Measurements from ENCODE around the gene KIF20B. TPM values are rescaled to one million over a fixed set of nuclear protein-coding genes. Genes with fewer than 3 reads are reported as not detected.

The KIF20B gene
- total RNA-seq, 1 experiment from 2014 or later: 48.1 TPM

DNA sequence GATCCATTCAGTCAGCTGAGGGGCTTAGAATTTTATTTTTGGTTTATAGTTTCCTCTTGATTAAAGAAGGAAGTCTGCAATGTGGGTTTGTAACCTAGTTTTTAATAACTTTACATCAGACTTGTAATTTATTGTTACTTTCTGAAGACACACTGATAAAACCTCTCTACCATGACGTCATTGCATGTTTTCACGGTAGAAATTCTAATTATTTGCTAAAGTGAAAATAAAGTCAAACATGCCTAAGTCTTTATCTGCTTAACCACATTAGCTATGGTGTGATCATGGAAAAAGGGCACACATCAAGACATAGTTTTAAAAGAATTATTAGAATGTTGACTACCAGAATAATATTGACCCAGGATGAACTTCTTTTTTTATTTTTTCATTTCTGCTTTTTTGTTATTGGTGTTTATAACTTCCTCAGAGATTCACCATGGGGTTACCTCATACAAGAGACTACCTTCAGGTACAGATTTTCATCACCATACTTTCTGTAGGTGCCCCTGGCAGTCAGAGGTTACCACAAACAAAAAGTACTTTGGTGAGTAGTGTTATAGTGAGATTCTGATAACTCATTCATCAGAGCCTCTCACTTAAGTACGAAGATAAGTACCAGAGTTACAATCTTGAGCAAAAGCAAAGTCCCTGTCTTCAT, 49.3 kb upstream of the KIF20B start:
- no peak for DNase-seq (ENCODE audit: low read depth, low spot score)
- Histone ChIP-seq H3K4me3 (ENCODE audit: low read depth in 2 of 2, low read length in 2 of 2) (no peak overlapping the region), H3K4me1 (ENCODE audit: control insufficient read depth, insufficient read depth, low read length) (no peaks in the 10 kb centered on the region), H3K36me3 (ENCODE audit: control insufficient read depth, insufficient read depth, low read length) (no peaks in the 10 kb centered on the region), H3K27me3 (ENCODE audit: control insufficient read depth, insufficient read depth, low read length) (no peaks in the 10 kb centered on the region), H3K9me3 (ENCODE audit: control insufficient read depth, insufficient read depth, low read depth, low read length) (no peaks in the 10 kb centered on the region), H3K27ac (ENCODE audit: low read length) (no peak overlapping the region)
- intact Hi-C loops (cut with micrococcal nuclease; ENCODE audit: unreplicated experiment) (no loop called here), in situ Hi-C loops (cut with HindIII; ENCODE audit: low pct_unique_long_range_greater_than_20kb, low sequenced_read_pairs) (no loop called here)
- BruUV-seq (replicated peaks): no TSS peak
- ChIA-PET CTCF (no interaction called here), POLR2A (no interaction called here)
- TF ChIP-seq POLR2AphosphoS5 (IDR thresholded peaks at IDR 0.05; ENCODE audit: low read depth, low read length) (no peak), TCF7L2 (IDR thresholded peaks at IDR 0.05; ENCODE audit: low read depth, low read length) (no peak), SIN3A (IDR thresholded peaks at IDR 0.05; ENCODE audit: borderline replicate concordance, insufficient read depth, low read depth, low read length) (no peak)
- TF ChIP-seq, protein P1, sequence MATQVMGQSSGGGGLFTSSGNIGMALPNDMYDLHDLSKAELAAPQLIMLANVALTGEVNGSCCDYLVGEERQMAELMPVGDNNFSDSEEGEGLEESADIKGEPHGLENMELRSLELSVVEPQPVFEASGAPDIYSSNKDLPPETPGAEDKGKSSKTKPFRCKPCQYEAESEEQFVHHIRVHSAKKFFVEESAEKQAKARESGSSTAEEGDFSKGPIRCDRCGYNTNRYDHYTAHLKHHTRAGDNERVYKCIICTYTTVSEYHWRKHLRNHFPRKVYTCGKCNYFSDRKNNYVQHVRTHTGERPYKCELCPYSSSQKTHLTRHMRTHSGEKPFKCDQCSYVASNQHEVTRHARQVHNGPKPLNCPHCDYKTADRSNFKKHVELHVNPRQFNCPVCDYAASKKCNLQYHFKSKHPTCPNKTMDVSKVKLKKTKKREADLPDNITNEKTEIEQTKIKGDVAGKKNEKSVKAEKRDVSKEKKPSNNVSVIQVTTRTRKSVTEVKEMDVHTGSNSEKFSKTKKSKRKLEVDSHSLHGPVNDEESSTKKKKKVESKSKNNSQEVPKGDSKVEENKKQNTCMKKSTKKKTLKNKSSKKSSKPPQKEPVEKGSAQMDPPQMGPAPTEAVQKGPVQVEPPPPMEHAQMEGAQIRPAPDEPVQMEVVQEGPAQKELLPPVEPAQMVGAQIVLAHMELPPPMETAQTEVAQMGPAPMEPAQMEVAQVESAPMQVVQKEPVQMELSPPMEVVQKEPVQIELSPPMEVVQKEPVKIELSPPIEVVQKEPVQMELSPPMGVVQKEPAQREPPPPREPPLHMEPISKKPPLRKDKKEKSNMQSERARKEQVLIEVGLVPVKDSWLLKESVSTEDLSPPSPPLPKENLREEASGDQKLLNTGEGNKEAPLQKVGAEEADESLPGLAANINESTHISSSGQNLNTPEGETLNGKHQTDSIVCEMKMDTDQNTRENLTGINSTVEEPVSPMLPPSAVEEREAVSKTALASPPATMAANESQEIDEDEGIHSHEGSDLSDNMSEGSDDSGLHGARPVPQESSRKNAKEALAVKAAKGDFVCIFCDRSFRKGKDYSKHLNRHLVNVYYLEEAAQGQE (IDR thresholded peaks at IDR 0.05; ENCODE audit: insufficient read depth in 1 of 2, low read depth in 2 of 2, low read length in 1 of 2): no peak
- TF ChIP-seq, protein P2, sequence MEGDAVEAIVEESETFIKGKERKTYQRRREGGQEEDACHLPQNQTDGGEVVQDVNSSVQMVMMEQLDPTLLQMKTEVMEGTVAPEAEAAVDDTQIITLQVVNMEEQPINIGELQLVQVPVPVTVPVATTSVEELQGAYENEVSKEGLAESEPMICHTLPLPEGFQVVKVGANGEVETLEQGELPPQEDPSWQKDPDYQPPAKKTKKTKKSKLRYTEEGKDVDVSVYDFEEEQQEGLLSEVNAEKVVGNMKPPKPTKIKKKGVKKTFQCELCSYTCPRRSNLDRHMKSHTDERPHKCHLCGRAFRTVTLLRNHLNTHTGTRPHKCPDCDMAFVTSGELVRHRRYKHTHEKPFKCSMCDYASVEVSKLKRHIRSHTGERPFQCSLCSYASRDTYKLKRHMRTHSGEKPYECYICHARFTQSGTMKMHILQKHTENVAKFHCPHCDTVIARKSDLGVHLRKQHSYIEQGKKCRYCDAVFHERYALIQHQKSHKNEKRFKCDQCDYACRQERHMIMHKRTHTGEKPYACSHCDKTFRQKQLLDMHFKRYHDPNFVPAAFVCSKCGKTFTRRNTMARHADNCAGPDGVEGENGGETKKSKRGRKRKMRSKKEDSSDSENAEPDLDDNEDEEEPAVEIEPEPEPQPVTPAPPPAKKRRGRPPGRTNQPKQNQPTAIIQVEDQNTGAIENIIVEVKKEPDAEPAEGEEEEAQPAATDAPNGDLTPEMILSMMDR (IDR thresholded peaks at IDR 0.05): no peak
- ATAC-seq: no peak

DNA sequence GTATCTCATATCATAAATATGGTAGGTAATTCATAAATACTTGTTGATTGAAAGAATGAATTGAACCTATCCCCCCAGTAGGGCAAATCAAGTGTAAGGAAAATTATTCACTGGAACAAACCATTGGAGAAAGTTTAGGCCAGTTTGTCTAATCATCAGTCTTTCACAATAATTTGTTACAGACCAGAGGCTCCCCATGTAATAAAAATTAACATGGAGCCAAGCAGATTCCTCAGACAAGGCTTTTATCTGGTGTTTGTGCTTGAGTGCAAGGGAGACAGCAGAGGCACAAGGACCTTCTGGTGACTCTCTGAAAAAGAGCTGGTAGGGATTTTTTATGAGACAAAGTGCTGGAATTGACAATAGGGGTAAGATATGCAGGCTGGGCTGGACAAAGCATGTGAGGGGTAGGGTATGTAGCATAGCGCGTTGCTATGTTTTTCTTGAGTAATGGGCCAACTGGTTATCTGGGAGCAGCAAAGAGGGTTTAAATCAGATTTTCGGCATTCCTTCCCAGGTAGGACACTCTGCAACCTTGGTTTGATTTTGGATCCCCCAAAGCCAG, 48.5 kb upstream of the KIF20B start:
- no peaks in the 10 kb centered on the region for H3K9me3 ChIP-seq (ENCODE audit: control insufficient read depth, insufficient read depth, low read depth, low read length)
- in situ Hi-C loops (cut with HindIII; ENCODE audit: low pct_unique_long_range_greater_than_20kb, low sequenced_read_pairs) (no loop called here), intact Hi-C loops (cut with micrococcal nuclease; ENCODE audit: unreplicated experiment) (no loop called here)
- BruUV-seq (replicated peaks): no TSS peak
- CTCF ChIA-PET: no interaction called here
- POLR2A ChIA-PET: no interaction called here
- no peak overlapping the region for H3K4me3 ChIP-seq (ENCODE audit: low read depth in 2 of 2, low read length in 2 of 2)
- DNase-seq (ENCODE audit: low read depth, low spot score) (no peak), ATAC-seq (no peak)
- H3K27me3 ChIP-seq (ENCODE audit: control insufficient read depth, insufficient read depth, low read length): no peaks in the 10 kb centered on the region
- no peak overlapping the region for H3K27ac ChIP-seq (ENCODE audit: low read length)
- no peaks in the 10 kb centered on the region for H3K4me1 ChIP-seq (ENCODE audit: control insufficient read depth, insufficient read depth, low read length)
- TF ChIP-seq TCF7L2 (IDR thresholded peaks at IDR 0.05; ENCODE audit: low read depth, low read length) (no peak), POLR2AphosphoS5 (IDR thresholded peaks at IDR 0.05; ENCODE audit: low read depth, low read length) (no peak), SIN3A (IDR thresholded peaks at IDR 0.05; ENCODE audit: borderline replicate concordance, insufficient read depth, low read depth, low read length) (no peak)
- TF ChIP-seq, protein P2 (IDR thresholded peaks at IDR 0.05): no peak
- TF ChIP-seq, protein P1 (IDR thresholded peaks at IDR 0.05; ENCODE audit: insufficient read depth in 1 of 2, low read depth in 2 of 2, low read length in 1 of 2): no peak
- H3K36me3 ChIP-seq (ENCODE audit: control insufficient read depth, insufficient read depth, low read length): no peaks in the 10 kb centered on the region
